Natural killer cell (primary cell): ENCODE results near the gene TH. TPM values are rescaled to one million over a fixed set of nuclear protein-coding genes. Genes with fewer than 3 reads are reported as not detected.
"Not testable (repeated sequence)": the region's sequence is repeated elsewhere in the genome, so short reads cannot be mapped to it uniquely, and the experiment has no call there.

Experiments
- ATAC-seq, 3 donors: fragments of 150-1000 bp in 2 of 3; fragments of 200-7000 bp in 1 of 3; cut with Tn5 transposase; 1 replicate in 1 of 3; 2 replicates in 2 of 3; pipeline ENCODE4 v1.10.0; 2021; ENCODE audit warnings: mild to moderate bottlenecking in 2 of 3, moderate library complexity in 2 of 3
- DNase-seq, 2 donors: peaks; one replicate each; pipeline versions ENCODE4 v3.0.0 to v3.0.0-alpha.2; 2013 to 2021; ENCODE audit warnings: mixed read lengths in 1 of 2
- H3K27ac ChIP-seq: one replicate; pipeline ENCODE4 v1.5.1; 2013; ENCODE audit warnings: mild to moderate bottlenecking, low read length
- H3K27me3 ChIP-seq: one replicate; pipeline ENCODE4 v1.6.1; 2013; ENCODE audit warnings: low read length; ENCODE audit not compliant: control insufficient read depth, insufficient read depth
- H3K36me3 ChIP-seq: one replicate; pipeline ENCODE4 v1.6.1; 2013; ENCODE audit warnings: low read length; ENCODE audit not compliant: control insufficient read depth, insufficient read depth
- H3K4me1 ChIP-seq: one replicate; pipeline ENCODE4 v1.6.1; 2013; ENCODE audit warnings: low read length; ENCODE audit not compliant: control insufficient read depth, insufficient read depth
- H3K4me3 ChIP-seq: one replicate; pipeline ENCODE4 v1.5.1; 2013; ENCODE audit warnings: low read length
- H3K9me3 ChIP-seq: one replicate; pipeline ENCODE4 v1.6.1; 2013; ENCODE audit warnings: low read length; ENCODE audit not compliant: control insufficient read depth, insufficient read depth
- H3K27ac Mint-ChIP-seq, 2 donors: one replicate each; pipeline ENCODE4 v1.8.0; 2022; ENCODE audit warnings: mild to moderate bottlenecking in 2 of 2, mixed read lengths in 2 of 2, moderate library complexity in 1 of 2
- H3K27me3 Mint-ChIP-seq, 2 donors: one replicate each; pipeline ENCODE4 v1.8.0; 2022; ENCODE audit warnings: low read depth in 2 of 2, mixed read lengths in 2 of 2
- H3K36me3 Mint-ChIP-seq: one replicate; pipeline ENCODE4 v1.8.0; 2022; ENCODE audit warnings: mixed read lengths
- H3K4me1 Mint-ChIP-seq, 2 donors: one replicate each; pipeline ENCODE4 v1.8.0; 2022; ENCODE audit warnings: mixed read lengths in 2 of 2
- H3K4me3 Mint-ChIP-seq: one replicate; pipeline ENCODE4 v1.8.0; 2022; ENCODE audit warnings: mild to moderate bottlenecking, moderate library complexity, mixed read lengths
- H3K9me3 Mint-ChIP-seq, 2 donors: one replicate each; pipeline ENCODE4 v1.8.0; 2022; ENCODE audit warnings: mixed read lengths in 2 of 2
- WGBS: methylation state at CpG from one replicate; pipeline ENCODE4 v1.1.7; 2013; ENCODE audit warnings: missing lambda C conversion rate; ENCODE audit not compliant: insufficient coverage; 5-methylcytosine and 5-hydroxymethylcytosine counted together
- intact Hi-C: fragments of 100-400 bp; cut with micrococcal nuclease; formaldehyde crosslinking; loops from one replicate; pipeline ENCODE4 v1.14.2; 2022
- total RNA-seq, 4 donors: library from RNA; stranded (reverse); fragments of 120-200 nt in 1 of 4; gene quantifications; one replicate each; pipeline versions ENCODE4 v1.2.3 to v1.2.4, GENCODE V29; 2013 to 2022
- TF ChIP-seq, protein P1 (sequence below): fragments of 200-600 bp; IDR thresholded peaks from one replicate; pipeline ENCODE4 v1.8.0; 2022; ENCODE audit warnings: antibody characterized with exemption

TH gene
- total RNA-seq, 3 donors from 2014 or later (not counting 1 experiment from before 2014, with no cell fraction given), result not detected

DNA sequence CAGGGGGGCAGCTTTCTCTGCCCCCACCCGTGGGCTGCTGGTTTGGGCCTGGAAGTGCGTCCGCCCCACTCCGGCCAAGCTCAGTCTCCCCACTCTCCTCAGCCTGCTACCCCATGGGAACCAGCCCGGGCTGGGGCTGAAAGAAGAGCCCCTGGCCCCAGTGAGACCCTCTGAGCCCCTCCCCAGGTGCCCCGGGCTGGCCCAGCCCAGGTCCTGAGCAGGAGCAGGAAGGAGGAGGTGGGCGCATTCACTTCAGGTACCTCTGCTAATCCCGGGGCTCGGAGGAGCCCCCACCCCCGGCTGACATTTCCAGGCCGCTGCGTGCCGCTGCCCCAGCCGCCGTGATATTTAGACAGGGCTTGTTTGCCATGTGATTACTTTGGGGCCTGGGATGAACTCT is 8.7 kb upstream of the TH start:
- whole genome bisulfite sequencing, result 90% methylated on average over 15 of the region's 15 CpGs

DNA sequence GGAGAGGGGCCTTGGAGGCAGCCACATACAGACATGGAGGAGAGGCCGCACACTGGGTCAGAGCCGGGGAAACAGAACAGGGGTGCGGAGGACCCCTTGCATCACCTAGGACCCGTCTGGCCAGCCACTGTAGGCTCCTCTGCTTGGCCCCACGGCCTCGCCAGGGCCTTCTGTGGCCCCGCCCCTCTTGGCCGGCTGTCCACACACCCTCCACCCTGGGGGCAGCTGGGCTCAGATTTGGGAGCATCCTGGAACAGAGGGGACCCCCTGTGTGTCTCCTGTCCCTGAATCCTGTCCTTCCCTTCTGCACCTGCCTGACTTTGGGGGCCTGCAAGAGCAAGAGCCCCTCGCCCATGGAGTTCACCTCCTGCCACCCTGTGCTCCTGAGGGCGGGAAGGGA is 7.9 kb upstream of the TH start:
- WGBS, result 82% methylated on average over 10 of the region's 10 CpGs

More for the DNA sequence above, 8.7 kb upstream of the TH start:
- Mint-ChIP-seq H3K36me3 (no peaks in the 10 kb centered on the region), H3K4me1 (no peaks in the 10 kb centered on the region), H3K9me3 (no peaks in the 10 kb centered on the region), H3K27ac (no peak overlapping the region), H3K4me3 (no peak overlapping the region), H3K27me3 (peaks cover 9% of the 10 kb centered on the region in 2 donors)
- H3K4me1 ChIP-seq, result no peaks in the 10 kb centered on the region
- TF ChIP-seq, protein P1, sequence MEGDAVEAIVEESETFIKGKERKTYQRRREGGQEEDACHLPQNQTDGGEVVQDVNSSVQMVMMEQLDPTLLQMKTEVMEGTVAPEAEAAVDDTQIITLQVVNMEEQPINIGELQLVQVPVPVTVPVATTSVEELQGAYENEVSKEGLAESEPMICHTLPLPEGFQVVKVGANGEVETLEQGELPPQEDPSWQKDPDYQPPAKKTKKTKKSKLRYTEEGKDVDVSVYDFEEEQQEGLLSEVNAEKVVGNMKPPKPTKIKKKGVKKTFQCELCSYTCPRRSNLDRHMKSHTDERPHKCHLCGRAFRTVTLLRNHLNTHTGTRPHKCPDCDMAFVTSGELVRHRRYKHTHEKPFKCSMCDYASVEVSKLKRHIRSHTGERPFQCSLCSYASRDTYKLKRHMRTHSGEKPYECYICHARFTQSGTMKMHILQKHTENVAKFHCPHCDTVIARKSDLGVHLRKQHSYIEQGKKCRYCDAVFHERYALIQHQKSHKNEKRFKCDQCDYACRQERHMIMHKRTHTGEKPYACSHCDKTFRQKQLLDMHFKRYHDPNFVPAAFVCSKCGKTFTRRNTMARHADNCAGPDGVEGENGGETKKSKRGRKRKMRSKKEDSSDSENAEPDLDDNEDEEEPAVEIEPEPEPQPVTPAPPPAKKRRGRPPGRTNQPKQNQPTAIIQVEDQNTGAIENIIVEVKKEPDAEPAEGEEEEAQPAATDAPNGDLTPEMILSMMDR, result no peak
- no peaks in the 10 kb centered on the region for H3K36me3 ChIP-seq
- DNase-seq (no peak), ATAC-seq (no peak)
- H3K27ac ChIP-seq, result no peak overlapping the region
- no peak overlapping the region for H3K4me3 ChIP-seq
- no peaks in the 10 kb centered on the region for H3K9me3 ChIP-seq
- H3K27me3 ChIP-seq, result no peaks in the 10 kb centered on the region
- intact Hi-C loops, result no loop called here

DNA sequence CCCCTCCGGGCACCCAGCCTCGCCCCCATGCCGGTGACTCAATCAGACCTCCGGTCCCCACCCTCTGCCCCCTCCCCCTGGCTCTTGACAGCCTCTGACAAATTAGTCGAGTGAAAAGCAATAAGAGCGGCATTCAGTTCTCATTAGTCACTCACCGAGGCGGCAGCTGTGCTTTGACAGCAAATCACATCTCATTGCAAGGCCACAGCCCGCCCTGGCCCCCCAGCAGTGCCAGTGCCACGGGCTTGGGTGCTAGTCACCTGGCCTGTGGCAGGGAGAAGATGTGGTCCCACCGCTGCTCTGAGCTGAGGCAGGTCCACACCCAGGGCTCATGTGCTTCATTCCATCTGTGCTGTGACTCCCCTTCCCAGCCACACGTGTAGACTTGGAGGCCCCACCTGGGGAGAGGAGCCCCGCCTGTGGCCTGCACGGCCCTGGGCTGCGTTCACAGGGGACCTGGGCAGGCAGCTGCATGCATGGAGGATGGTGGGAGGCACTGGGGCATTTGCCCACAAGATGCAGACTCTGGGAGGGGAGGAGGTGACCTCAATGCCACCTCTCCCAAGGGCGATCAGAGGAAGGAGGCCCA is 7.4 kb upstream of the TH start:
- Mint-ChIP-seq H3K4me3 (no peak overlapping the region), H3K36me3 (no peaks in the 10 kb centered on the region), H3K4me1 (no peaks in the 10 kb centered on the region), H3K9me3 (no peaks in the 10 kb centered on the region), H3K27me3 (peaks cover 0 to 2% of the 10 kb centered on the region in 2 donors), H3K27ac (no peak overlapping the region)
- intact Hi-C loops, result no loop called here
- Histone ChIP-seq H3K9me3 (no peaks in the 10 kb centered on the region), H3K36me3 (no peaks in the 10 kb centered on the region), H3K4me3 (no peak overlapping the region), H3K27ac (no peak overlapping the region), H3K4me1 (no peaks in the 10 kb centered on the region), H3K27me3 (no peaks in the 10 kb centered on the region)
- WGBS, result 68% methylated on average over 16 of the region's 16 CpGs
- TF ChIP-seq, protein P1, result no peak
- ATAC-seq, result no peak
- no peak for DNase-seq

More for the DNA sequence above, 7.9 kb upstream of the TH start:
- H3K4me3 ChIP-seq, result no peak overlapping the region
- no peak for DNase-seq
- H3K36me3 ChIP-seq, result no peaks in the 10 kb centered on the region
- ATAC-seq, result no peak
- no peaks in the 10 kb centered on the region for H3K9me3 ChIP-seq
- TF ChIP-seq, protein P1, result no peak
- no peaks in the 10 kb centered on the region for H3K4me1 Mint-ChIP-seq
- H3K27me3 Mint-ChIP-seq, result peaks cover 1 to 2% of the 10 kb centered on the region in 2 donors
- no peaks in the 10 kb centered on the region for H3K4me1 ChIP-seq
- no peaks in the 10 kb centered on the region for H3K9me3 Mint-ChIP-seq
- no peak overlapping the region for H3K27ac ChIP-seq
- no peak overlapping the region for H3K4me3 Mint-ChIP-seq
- no peaks in the 10 kb centered on the region for H3K36me3 Mint-ChIP-seq
- intact Hi-C loops, result no loop called here
- no peaks in the 10 kb centered on the region for H3K27me3 ChIP-seq
- no peak overlapping the region for H3K27ac Mint-ChIP-seq

DNA sequence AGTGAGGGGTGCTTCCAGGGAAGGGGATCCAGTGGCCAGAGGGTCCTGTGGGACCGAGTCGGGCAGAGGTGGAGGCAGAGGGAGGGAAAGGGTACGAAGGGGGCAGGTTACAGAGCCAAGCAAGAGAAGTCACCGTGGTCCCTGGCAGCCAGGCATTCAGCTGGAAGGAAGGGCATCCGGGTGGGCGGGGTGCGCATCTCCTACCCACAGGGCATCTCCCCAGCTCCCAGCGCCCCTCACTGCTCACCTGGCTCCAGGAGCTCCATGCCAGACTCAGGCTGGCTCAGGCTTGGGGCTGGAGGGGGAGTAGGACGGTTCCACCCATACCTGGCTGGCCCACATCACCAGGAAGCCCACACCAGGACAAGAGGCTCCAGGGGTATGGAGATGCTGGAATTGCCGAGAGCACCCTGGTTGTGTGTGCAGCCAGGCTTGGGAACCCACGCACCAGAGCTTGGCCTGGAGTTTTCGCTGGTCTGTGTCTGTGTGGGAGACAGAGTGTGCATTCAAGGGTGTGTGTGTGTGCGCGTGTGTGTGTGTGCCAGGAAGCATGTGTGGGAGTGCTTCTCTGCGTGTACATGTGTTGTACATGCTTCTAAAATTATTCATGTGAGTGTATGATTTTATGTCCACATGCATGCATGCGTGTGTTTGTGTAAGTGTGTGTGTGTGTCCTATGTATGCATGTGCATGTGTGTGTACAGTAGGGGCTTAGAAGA is 6.6 kb upstream of the TH start:
- H3K4me3 Mint-ChIP-seq, H3K4me3 ChIP-seq, ATAC-seq, H3K27me3 Mint-ChIP-seq, intact Hi-C loops, H3K27me3 ChIP-seq, H3K36me3 ChIP-seq, H3K36me3 Mint-ChIP-seq, H3K4me1 Mint-ChIP-seq, DNase-seq, H3K9me3 Mint-ChIP-seq, H3K4me1 ChIP-seq, H3K27ac Mint-ChIP-seq, H3K9me3 ChIP-seq, H3K27ac ChIP-seq: not testable (repeated sequence)
- WGBS, result 80% methylated on average over 13 of the region's 16 CpGs
